Hindlimb muscle (tissue), 1 donor: ENCODE results near the gene MRPS27. TPM values are rescaled to one million over a fixed set of nuclear protein-coding genes. Genes with fewer than 3 reads are reported as not detected.
A peak's percentile ranks its signal among the peaks of the same experiment; 100 is the strongest.
"Not testable (repeated sequence)": the region's sequence is repeated elsewhere in the genome, so short reads cannot be mapped to it uniquely, and the experiment has no call there.

Experiments
- DNase-seq: peaks from one replicate; pipeline ENCODE4 v3.0.0-alpha.2; 2013
- polyA plus RNA-seq: library from polyadenylated mRNA; unstranded; fragments of 120-200 nt; gene quantifications from one replicate; pipeline ENCODE4 v1.2.1, GENCODE V29; 2013; ENCODE audit not compliant: insufficient read length

Gene MRPS27
- polyA plus RNA-seq, 1 donor = 44.0 TPM

GRCh38 chr5:72325566-72326305 lies 5.7 kb upstream of the MRPS27 start:
- DNase-seq = no peak

- DNase-seq = no peak
Observed at GRCh38 chr5:72324189-72324825, 4.3 kb upstream of the MRPS27 start.

- peak; percentile 29 for DNase-seq
Observed at GRCh38 chr5:72319435-72319975, 535 bp downstream of the MRPS27 start.

DNA sequence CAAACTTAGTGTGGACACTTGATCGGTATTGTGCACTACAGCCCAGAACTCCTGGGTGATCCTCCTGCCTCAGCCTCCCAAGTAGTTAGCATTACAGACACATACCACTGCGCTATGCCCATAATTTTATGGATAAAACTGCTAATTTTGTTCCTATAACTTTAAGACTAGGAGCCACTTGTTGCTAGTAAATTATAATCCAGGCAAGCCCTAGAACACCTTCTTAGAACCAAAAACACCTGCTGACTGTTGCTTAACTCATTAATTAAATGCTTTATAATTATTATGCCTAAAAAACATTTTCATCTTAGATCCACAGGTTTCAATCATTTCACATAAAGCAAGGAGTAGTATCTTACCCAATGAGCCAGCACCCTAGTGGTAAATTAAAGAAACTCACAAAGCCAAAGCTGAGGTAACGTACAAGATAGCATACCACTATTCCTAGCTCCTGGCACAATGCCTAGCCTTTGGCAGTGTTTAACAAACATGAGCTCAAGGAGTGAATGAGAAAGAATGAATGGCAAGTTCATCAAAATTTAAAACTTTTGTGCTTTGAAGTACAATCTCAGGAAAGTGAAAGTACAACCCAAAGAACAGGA lies 5.4 kb downstream of the MRPS27 start:
- no peak for DNase-seq

DNA sequence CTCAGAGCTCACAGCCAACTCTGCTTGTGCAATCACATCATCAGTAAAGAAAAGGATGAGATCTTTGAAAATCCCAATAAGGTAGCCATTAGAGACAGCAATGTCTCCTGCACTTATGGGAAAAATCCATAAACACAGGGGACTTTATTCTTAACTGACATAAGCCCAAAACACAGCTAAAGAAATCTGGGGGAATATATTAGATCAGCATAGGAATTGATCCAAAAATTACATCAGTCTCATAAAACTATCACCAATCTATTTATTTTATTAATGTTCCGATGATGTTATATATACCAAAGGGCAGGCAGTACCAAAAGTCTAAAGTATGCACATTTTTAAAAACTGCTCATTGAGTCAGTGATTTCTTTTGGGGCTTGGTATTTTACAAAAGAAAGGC lies 6.9 kb downstream of the MRPS27 start:
- DNase-seq = no peak

- no peak for DNase-seq
Observed at GRCh38 chr5:72308853-72309191, 11.2 kb downstream of the MRPS27 start.

GRCh38 chr5:72307968-72308852 lies 11.8 kb downstream of the MRPS27 start:
- peak; percentile 97 for DNase-seq

DNA sequence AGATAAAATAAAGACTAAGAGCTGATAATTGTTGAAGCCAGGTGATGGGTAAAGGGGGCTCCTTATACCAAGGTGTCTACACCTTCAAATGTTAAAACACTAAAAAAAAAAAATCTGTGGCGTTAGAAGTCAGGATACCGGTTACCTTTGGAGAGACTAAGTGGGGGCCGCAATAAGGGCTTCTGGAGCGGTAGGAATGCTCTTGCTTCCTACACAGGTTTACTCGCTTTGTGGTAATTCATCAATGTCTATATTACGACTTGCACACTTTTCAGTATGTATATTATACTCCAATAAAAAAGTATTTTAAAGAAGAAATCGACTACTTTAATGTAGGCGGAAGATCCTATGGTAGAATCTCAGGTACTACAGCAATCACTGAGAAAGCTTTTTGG lies 12.5 kb downstream of the MRPS27 start:
- DNase-seq = no peak

DNA sequence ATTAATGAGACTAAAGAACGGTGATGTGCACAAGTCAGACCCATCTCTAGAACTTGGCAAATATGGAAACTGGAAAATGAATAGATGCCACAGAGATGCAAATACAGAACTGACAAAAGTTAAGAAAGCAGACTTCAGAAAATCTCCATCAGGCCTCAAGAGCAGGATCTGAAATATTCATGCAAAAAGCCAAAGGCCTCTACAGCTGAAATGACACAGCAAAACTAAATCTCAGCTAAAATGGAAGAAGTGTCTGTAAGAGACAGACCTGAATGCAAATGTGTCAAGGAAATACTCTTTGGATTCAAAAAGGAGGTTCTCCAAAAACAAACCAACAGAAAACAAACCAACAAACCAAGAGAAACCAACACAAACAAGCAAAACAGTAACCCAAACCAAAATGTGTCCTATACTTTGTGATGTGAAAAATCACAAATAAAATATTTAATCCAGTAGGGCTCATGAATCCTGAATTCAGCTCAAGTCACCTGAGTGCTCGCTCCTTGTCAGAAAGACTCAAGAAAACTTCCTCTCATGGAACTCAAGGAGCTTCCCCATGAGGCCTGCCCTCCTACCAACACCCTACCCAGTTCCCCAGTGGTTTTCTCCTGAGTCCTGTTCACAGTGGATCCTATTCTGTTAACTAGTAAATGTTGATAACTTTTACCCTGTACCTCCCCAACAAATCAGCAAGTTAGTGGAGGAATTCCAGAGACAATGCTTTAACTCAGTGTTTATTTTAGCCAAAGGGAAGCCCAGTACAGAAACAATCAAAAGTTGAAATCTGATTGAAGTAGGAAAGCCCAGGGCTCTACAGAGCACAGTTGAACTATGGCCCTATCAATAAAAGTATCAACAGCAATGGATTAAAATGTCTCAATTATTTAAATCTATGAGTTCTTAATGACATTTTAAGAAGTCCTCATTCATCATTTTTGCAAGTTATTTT lies 14.6 kb downstream of the MRPS27 start:
- no peak for DNase-seq

- DNase-seq = no peak
Observed at GRCh38 chr5:72302171-72302570, 17.9 kb downstream of the MRPS27 start.

DNA sequence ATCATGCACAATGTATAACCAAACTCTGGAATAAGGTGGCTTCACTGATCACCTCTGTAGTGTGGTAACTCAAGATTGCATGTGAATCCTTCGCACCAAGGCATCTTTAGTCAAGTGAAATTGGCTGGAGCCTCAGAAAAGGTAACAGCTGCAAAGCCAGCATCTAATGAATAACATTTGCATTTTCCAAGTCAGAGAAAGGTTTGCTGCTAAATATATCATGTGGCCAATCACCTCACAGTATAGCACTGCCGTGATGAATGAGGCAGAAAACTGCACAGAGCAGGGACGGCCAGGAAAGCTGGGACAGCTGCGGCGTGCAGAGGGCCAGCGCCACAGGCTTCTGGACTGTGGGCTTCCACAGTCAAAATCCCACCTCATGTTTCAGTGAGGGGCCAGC lies 18.5 kb downstream of the MRPS27 start:
- DNase-seq = no peak

DNA sequence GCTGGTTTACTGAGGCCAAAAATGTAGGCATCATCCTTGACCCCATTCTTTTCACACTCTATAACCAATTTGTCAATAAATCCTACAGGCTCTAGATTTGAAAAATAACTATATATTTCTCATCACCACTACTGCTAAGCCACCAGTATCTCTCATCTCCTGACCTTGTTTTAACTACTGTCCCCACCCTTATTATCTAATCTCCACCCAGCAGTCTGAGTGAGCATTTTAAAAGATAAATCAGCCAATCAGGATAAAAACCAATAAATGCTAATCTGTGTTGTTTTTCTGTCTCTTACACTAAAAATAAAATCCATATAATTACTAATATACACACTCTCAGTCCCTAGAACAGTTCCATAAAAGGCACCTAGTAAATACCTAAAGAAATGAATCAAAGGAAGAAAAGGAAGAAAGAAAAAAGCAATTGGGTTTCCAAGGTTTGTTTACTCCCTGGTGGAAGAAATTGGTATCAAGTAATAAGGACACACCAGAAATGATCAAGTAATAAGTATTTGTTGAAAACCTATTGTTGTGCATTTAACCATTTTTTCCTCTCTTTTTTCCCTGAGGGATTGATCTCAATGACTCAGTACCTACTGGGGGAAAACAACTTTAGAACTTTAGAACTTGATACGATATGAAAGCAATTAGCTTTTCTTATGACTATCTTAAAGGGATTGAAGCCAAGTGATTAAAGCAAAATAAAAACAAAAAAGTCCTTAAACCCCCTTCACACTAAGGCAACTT lies 19.3 kb downstream of the MRPS27 start:
- DNase-seq = no peak

DNA sequence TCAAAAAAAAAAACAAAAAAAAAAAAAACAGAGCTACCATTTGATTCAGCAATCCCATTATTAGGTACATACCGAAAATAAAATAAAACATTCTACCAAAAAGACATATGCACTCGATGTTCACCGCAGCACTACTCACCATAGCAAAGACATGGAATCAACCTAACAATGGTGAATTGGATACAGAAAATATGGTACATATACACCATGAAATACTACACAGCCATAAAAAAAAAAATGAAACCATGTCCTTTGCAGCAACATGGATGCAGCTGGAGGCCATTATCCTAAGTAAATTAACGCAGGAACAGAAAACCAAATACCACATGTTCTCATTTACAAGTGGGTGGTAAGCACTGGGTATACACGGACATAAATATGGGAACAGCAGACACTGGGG lies 21.3 kb downstream of the MRPS27 start:
- DNase-seq = no peak

DNA sequence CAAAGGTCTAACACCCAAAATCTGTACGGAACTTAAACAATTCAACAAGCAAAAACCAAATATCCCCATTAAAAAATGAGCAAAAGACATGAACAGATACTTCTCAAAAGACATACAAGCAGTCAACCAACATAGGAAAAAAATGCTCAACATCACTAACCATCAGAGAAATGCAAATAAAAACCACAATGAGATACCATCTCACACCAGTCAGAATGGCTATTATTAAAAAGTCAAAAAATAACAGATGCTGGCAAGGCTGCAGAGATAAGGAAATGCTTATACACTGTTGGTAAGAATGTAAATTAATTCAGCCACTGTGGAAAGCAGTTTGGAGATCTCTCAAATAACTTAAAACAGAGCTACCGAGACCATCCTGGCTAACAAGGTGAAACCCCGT lies 21.9 kb downstream of the MRPS27 start:
- DNase-seq = not testable (repeated sequence)

- no peak for DNase-seq
Observed at GRCh38 chr5:72296256-72296655, 23.8 kb downstream of the MRPS27 start.

- no peak for DNase-seq
Observed at GRCh38 chr5:72295539-72295938, 24.5 kb downstream of the MRPS27 start.

DNA sequence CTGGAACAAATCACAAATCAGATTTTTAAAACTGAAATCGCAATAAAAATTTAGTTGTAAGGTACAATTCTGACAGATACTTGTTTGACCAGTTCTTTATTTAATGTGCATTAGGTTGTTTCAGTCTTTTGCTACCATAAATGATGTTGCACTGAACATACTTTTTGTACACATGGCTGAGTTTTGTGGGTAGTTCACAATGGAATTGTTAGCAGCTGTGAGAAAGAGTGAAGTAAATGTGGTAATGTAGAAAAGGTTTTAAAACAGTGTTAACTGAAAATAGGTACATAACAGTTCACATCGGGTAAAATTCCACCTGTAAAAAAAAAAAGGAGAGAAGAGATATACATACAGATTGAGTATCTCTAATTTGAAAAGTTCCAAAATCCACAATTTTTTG lies 25.6 kb downstream of the MRPS27 start:
- no peak for DNase-seq

- DNase-seq = no peak
Observed at GRCh38 chr5:72293495-72294055, 26.5 kb downstream of the MRPS27 start.

DNA sequence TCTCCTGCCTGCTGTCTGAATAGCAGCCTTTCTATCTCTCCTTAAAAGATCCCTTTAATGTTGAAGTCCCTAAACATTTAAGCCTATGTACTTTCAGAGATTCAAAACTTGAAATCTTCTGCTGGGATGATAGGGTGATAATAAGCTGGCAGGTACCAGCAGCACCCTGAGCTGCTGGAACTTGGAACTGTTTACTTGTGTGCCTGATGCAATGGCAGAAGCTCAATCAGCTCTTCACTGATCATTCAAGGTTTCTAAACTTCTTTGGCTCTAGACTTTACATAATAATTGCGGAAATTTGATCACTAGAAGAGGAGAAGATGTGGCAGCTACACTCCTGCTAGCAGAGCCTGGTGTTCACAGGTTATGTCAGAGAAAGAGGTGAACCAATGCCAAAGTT lies 27.6 kb downstream of the MRPS27 start:
- DNase-seq = no peak

GRCh38 chr5:72291601-72292000 lies 28.4 kb downstream of the MRPS27 start:
- no peak for DNase-seq
